NB4 (cell line): ENCODE data around the gene UBE2D3.
"Not testable (repeated sequence)": the region's sequence is repeated elsewhere in the genome, so short reads cannot be mapped to it uniquely, and the experiment has no call there.

Experiments
- DNase-seq: peaks from one replicate; pipeline ENCODE4 v3.0.0; 2010; ENCODE audit warnings: low read depth
- H3K4me3 ChIP-seq: one replicate; pipeline ENCODE4 v1.5.1; 2011; ENCODE audit warnings: mild to moderate bottlenecking, low read depth, low read length, moderate library complexity
- CTCF ChIP-seq: IDR thresholded peaks from one replicate; pipeline ENCODE4 v1.5.1; 2012; ENCODE audit warnings: low read depth, low read length
- MAX ChIP-seq: IDR thresholded peaks from 2 replicates; pipeline ENCODE4 v1.6.1; 2011; ENCODE audit warnings: low read depth, low read length
- MYC ChIP-seq: IDR thresholded peaks from 2 replicates; pipeline ENCODE4 v1.6.1; 2011; ENCODE audit warnings: low read depth, low read length
- POLR2A ChIP-seq: IDR thresholded peaks from 2 replicates; pipeline ENCODE4 v1.6.1; 2011; ENCODE audit warnings: mild to moderate bottlenecking; ENCODE audit not compliant: insufficient read length; ENCODE audit errors: extremely low read depth

Gene UBE2D3

GRCh38 chr4:102867278-102868152 is 40.2 kb upstream of the UBE2D3 start:
- peak; percentile 74 for DNase-seq

GRCh38 chr4:102865327-102865726 is 38.0 kb upstream of the UBE2D3 start:
- not testable (repeated sequence) for DNase-seq

More at GRCh38 chr4:102867278-102868152, 40.2 kb upstream of the UBE2D3 start:
- H3K4me3 ChIP-seq: peak overlapping the region; percentile 70
- TF ChIP-seq MYC (no peak), MAX (no peak), POLR2A (no peak), CTCF (no peak)

GRCh38 chr4:102862747-102863146 is 35.4 kb upstream of the UBE2D3 start:
- TF ChIP-seq CTCF (no peak), MYC (no peak), MAX (no peak), POLR2A (no peak)
- H3K4me3 ChIP-seq: no peak overlapping the region
- no peak for DNase-seq

More at GRCh38 chr4:102865327-102865726, 38.0 kb upstream of the UBE2D3 start:
- not testable (repeated sequence) for H3K4me3 ChIP-seq

- no peak for TF ChIP-seq MYC
- no peak for TF ChIP-seq MAX
- no peak for TF ChIP-seq POLR2A
- no peak for TF ChIP-seq CTCF
- DNase-seq: peak; percentile 52
- no peak overlapping the region for H3K4me3 ChIP-seq
Measured at GRCh38 chr4:102862016-102862415, 34.7 kb upstream of the UBE2D3 start.

GRCh38 chr4:102860611-102861324 is 33.4 kb upstream of the UBE2D3 start:
- TF ChIP-seq MYC (no peak), MAX (no peak), CTCF (no peak), POLR2A (no peak)
- no peak overlapping the region for H3K4me3 ChIP-seq
- no peak for DNase-seq

- no peak for TF ChIP-seq MYC
- no peak for TF ChIP-seq MAX
- no peak for TF ChIP-seq CTCF
- TF ChIP-seq POLR2A: no peak
- H3K4me3 ChIP-seq: no peak overlapping the region
- no peak for DNase-seq
Measured at GRCh38 chr4:102858828-102859464, 31.6 kb upstream of the UBE2D3 start.
